Measurements from ENCODE around the gene CHST4.

DNA sequence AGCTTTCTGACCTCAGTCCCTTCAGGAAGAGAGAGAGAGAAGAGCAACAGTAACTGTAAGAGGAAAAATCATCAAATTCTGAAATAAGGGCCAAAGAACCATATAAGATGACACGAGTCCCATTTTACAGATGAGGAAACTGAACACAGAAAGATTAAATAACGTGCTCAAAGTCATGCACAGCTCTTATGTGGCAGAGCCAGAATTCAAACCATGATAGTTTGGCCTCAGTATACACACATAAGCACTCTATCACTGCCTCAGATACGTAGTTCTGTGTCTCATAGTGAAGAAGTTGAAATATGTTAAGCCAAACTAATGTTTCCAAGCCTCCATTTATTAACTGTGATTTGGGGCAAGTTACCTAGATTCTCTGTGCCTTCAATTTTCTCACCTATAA is 35.2 kb upstream of the CHST4 start:
- TF ChIP-seq MYC (IDR thresholded peaks at IDR 0.05; ENCODE audit: low read depth, low read length) (no peak), EZH2 (IDR thresholded peaks at IDR 0.05; ENCODE audit: borderline replicate concordance, low read depth, low read length, severe bottlenecking) (no peak), POLR2A (IDR thresholded peaks at IDR 0.05; ENCODE audit: low read depth, low read length) (no peak)
- TF ChIP-seq, protein P1, sequence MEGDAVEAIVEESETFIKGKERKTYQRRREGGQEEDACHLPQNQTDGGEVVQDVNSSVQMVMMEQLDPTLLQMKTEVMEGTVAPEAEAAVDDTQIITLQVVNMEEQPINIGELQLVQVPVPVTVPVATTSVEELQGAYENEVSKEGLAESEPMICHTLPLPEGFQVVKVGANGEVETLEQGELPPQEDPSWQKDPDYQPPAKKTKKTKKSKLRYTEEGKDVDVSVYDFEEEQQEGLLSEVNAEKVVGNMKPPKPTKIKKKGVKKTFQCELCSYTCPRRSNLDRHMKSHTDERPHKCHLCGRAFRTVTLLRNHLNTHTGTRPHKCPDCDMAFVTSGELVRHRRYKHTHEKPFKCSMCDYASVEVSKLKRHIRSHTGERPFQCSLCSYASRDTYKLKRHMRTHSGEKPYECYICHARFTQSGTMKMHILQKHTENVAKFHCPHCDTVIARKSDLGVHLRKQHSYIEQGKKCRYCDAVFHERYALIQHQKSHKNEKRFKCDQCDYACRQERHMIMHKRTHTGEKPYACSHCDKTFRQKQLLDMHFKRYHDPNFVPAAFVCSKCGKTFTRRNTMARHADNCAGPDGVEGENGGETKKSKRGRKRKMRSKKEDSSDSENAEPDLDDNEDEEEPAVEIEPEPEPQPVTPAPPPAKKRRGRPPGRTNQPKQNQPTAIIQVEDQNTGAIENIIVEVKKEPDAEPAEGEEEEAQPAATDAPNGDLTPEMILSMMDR (IDR thresholded peaks at IDR 0.05; ENCODE audit: extremely low read depth in 1 of 2, insufficient read depth in 1 of 2, low read depth in 1 of 2, low read length in 2 of 2) = no peak
